CD14-positive monocyte (primary cell): ENCODE data around the gene BRMS1. TPM values are rescaled to one million over a fixed set of nuclear protein-coding genes. Genes with fewer than 3 reads are reported as not detected.

Source experiments
- DNase-seq, 3 donors: peaks; one replicate each; pipeline ENCODE4 v3.0.0-alpha.2; 2011 to 2022
- H2AFZ ChIP-seq: 2 replicates; pipeline ENCODE4 v1.6.0; 2012; ENCODE audit warnings: mild to moderate bottlenecking, low read depth, low read length, inconsistent platforms; ENCODE audit not compliant: insufficient read depth, poor library complexity, severe bottlenecking
- H3K27ac ChIP-seq, 2 donors: 1 replicate in 1 of 2; 2 replicates in 1 of 2; pipeline ENCODE4 v1.5.1; 2012 to 2013; ENCODE audit warnings: low read length in 2 of 2, control low read depth in 1 of 2, inconsistent platforms in 1 of 2, low read depth in 1 of 2, mild to moderate bottlenecking in 1 of 2
- H3K27me3 ChIP-seq, 2 donors: one replicate each; pipeline versions ENCODE4 v1.6.0 to v1.6.1; 2011 to 2013; ENCODE audit warnings: low read length in 2 of 2; ENCODE audit not compliant: control insufficient read depth in 2 of 2, insufficient read depth in 2 of 2
- H3K36me3 ChIP-seq, 2 donors: replicated peaks in 1 of 2; 1 replicate in 1 of 2; 2 replicates in 1 of 2; pipeline versions ENCODE4 v1.5.1 to v1.6.1; 2012 to 2013; ENCODE audit warnings: low read length in 2 of 2, control low read depth in 1 of 2, inconsistent platforms in 1 of 2, mild to moderate bottlenecking in 1 of 2; ENCODE audit not compliant: insufficient read depth in 2 of 2, control insufficient read depth in 1 of 2
- H3K4me1 ChIP-seq, 2 donors: 1 replicate in 1 of 2; 2 replicates in 1 of 2; pipeline versions ENCODE4 v1.5.1 to v1.6.1; 2012 to 2013; ENCODE audit warnings: low read length in 2 of 2, control low read depth in 1 of 2, inconsistent platforms in 1 of 2, mild to moderate bottlenecking in 1 of 2, moderate library complexity in 1 of 2; ENCODE audit not compliant: insufficient read depth in 2 of 2, control insufficient read depth in 1 of 2
- H3K4me2 ChIP-seq: replicated peaks from 2 replicates; pipeline ENCODE3; 2012; ENCODE audit warnings: low read length, moderate library complexity, mild to moderate bottlenecking; ENCODE audit not compliant: poor library complexity, severe bottlenecking; ENCODE audit errors: extremely low read depth
- H3K4me3 ChIP-seq, 3 experiments: fragments of 200-600 bp in 1 of 3; sonication (generic) in 1 of 3; replicated peaks in 1 of 3; 1 replicate in 2 of 3; 2 replicates in 1 of 3; pipeline ENCODE4 v1.5.1; 2011 to 2013; ENCODE audit warnings: low read length in 3 of 3, mild to moderate bottlenecking in 3 of 3, control low read depth in 2 of 3, low read depth in 2 of 3, inconsistent platforms in 1 of 3, moderate library complexity in 1 of 3
- H3K79me2 ChIP-seq: 2 replicates; pipeline ENCODE4 v1.6.0; 2012; ENCODE audit warnings: mild to moderate bottlenecking, control low read depth, inconsistent platforms, low read length, moderate library complexity; ENCODE audit not compliant: insufficient read depth
- H3K9ac ChIP-seq: 2 replicates; pipeline ENCODE4 v1.6.0; 2017; ENCODE audit warnings: low read length, mild to moderate bottlenecking; ENCODE audit not compliant: insufficient read depth, poor library complexity, severe bottlenecking
- H3K9me3 ChIP-seq, 2 donors: replicated peaks in 1 of 2; 1 replicate in 1 of 2; 2 replicates in 1 of 2; pipeline versions ENCODE4 v1.5.1 to v1.6.1; 2012 to 2013; ENCODE audit warnings: low read length in 2 of 2, control low read depth in 1 of 2; ENCODE audit not compliant: control insufficient read depth in 1 of 2, insufficient read depth in 1 of 2
- H4K20me1 ChIP-seq: 2 replicates; pipeline ENCODE4 v1.6.0; 2012; ENCODE audit warnings: mild to moderate bottlenecking, low read length, control low read depth, moderate library complexity; ENCODE audit not compliant: insufficient read depth
- H3K27ac Mint-ChIP-seq, 7 donors: one replicate each; pipeline ENCODE4 v1.8.0; 2020; ENCODE audit warnings: mild to moderate bottlenecking in 7 of 7, mixed read lengths in 7 of 7, moderate library complexity in 6 of 7, inconsistent platforms in 2 of 7
- H3K27me3 Mint-ChIP-seq, 3 donors: one replicate each; pipeline ENCODE4 v1.8.0; 2021 to 2022; ENCODE audit warnings: low read depth in 3 of 3, mild to moderate bottlenecking in 3 of 3, mixed read lengths in 3 of 3, moderate library complexity in 3 of 3, inconsistent platforms in 1 of 3
- H3K36me3 Mint-ChIP-seq, 2 donors: one replicate each; pipeline ENCODE4 v1.8.0; 2020; ENCODE audit warnings: mixed read lengths in 2 of 2, inconsistent platforms in 1 of 2, mild to moderate bottlenecking in 1 of 2
- H3K4me1 Mint-ChIP-seq: one replicate; pipeline ENCODE4 v1.8.0; 2020; ENCODE audit warnings: mild to moderate bottlenecking, mixed read lengths
- H3K4me3 Mint-ChIP-seq, 2 donors: one replicate each; pipeline ENCODE4 v1.8.0; 2020; ENCODE audit warnings: mild to moderate bottlenecking in 2 of 2, mixed read lengths in 2 of 2, moderate library complexity in 1 of 2
- H3K9me3 Mint-ChIP-seq, 7 donors: one replicate each; pipeline ENCODE4 v1.8.0; 2020 to 2022; ENCODE audit warnings: mixed read lengths in 7 of 7, mild to moderate bottlenecking in 6 of 7, moderate library complexity in 6 of 7, inconsistent platforms in 2 of 7
- CTCF ChIP-seq: fragments of 200-600 bp; IDR thresholded peaks from one replicate; pipeline ENCODE4 v1.8.0; 2022; ENCODE audit warnings: antibody characterized with exemption, mild to moderate bottlenecking
- WGBS: methylation state at CpG from one replicate; pipeline ENCODE4 v1.1.5; 2013; ENCODE audit warnings: missing lambda C conversion rate; ENCODE audit not compliant: insufficient coverage; 5-methylcytosine and 5-hydroxymethylcytosine counted together
- intact Hi-C, 2 donors: fragments of 100-400 bp; cut with micrococcal nuclease; formaldehyde crosslinking; loops; one replicate each; pipeline versions ENCODE4 v1.15.0 to v1.15.1; 2023
- polyA plus RNA-seq, 3 donors: library from polyadenylated mRNA; depleted of rRNA in 1 of 3; unstranded in 2 of 3; stranded (reverse) in 1 of 3; fragments of 300-500 nt in 2 of 3; fragments of >200 nt in 1 of 3; fragmentation: Illumina TruSeq in 2 of 3; gene quantifications; 1 replicate in 2 of 3; 2 replicates in 1 of 3; pipeline ENCODE4 v1.2.3, GENCODE V29; 2012 to 2021

The BRMS1 gene
- polyA plus RNA-seq, 3 donors: 49.0 to 65.2 (median 62.0) TPM

- Mint-ChIP-seq H3K27me3 (peaks cover 0 to 3% (median 2%) of the 10 kb centered on the region in 3 donors), H3K27ac (no peak overlapping the region), H3K9me3 (no peaks in the 10 kb centered on the region), H3K4me1 (peaks cover 16% of the 10 kb centered on the region), H3K4me3 (no peak overlapping the region), H3K36me3 (peaks cover 8 to 11% of the 10 kb centered on the region in 2 donors)
- Histone ChIP-seq H3K4me2 (no peak overlapping the region), H3K4me3 (no peak overlapping the region), H2AFZ (no peak overlapping the region), H3K79me2 (no peaks in the 10 kb centered on the region), H3K4me1 (peaks cover 7 to 11% of the 10 kb centered on the region in 2 donors), H3K9ac (no peak overlapping the region), H3K27ac (no peak overlapping the region), H3K36me3 (peaks cover 7 to 13% of the 10 kb centered on the region in 2 donors), H3K27me3 (no peaks in the 10 kb centered on the region), H4K20me1 (no peaks in the 10 kb centered on the region), H3K9me3 (no peaks in the 10 kb centered on the region)
- WGBS: 93% methylated on average over 5 of the region's 10 CpGs
- intact Hi-C loops: loop anchor here (1.0 kb wide), 1 partner anchor 15 kb away; no protein-coding TSS in a partner anchor
- no peak for TF ChIP-seq CTCF
- no peak for DNase-seq
Measured at GRCh38 chr11:66327171-66328030, 17.5 kb downstream of the BRMS1 start.

GRCh38 chr11:66326261-66327111, 18.4 kb downstream of the BRMS1 start:
- Histone ChIP-seq H3K9ac (no peak overlapping the region), H3K27ac (no peak overlapping the region), H2AFZ (no peak overlapping the region), H3K4me2 (no peak overlapping the region), H4K20me1 (no peaks in the 10 kb centered on the region), H3K4me1 (peaks cover 7 to 11% of the 10 kb centered on the region in 2 donors), H3K9me3 (no peaks in the 10 kb centered on the region), H3K27me3 (no peaks in the 10 kb centered on the region), H3K36me3 (peaks cover 0 to 4% of the 10 kb centered on the region in 2 donors), H3K4me3 (no peak overlapping the region), H3K79me2 (no peaks in the 10 kb centered on the region)
- WGBS: 60% methylated on average over 14 of the region's 21 CpGs
- H3K9me3 Mint-ChIP-seq: peaks cover 0 to 2% (median 0%) of the 10 kb centered on the region in 7 donors
- no peak for DNase-seq
- no peak for TF ChIP-seq CTCF
- peaks cover 1 to 2% of the 10 kb centered on the region in 2 donors for H3K36me3 Mint-ChIP-seq
- H3K4me1 Mint-ChIP-seq: peaks cover 18% of the 10 kb centered on the region
- H3K27me3 Mint-ChIP-seq: peaks cover 0 to 3% (median 2%) of the 10 kb centered on the region in 3 donors
- no peak overlapping the region for H3K27ac Mint-ChIP-seq
- intact Hi-C loops: no loop called here
- H3K4me3 Mint-ChIP-seq: no peak overlapping the region
